Posterior vena cava (tissue), 2 donors: ENCODE results near the gene ACOT13. TPM values are rescaled to one million over a fixed set of nuclear protein-coding genes. Genes with fewer than 3 reads are reported as not detected.
"Not testable (repeated sequence)": the region's sequence is repeated elsewhere in the genome, so short reads cannot be mapped to it uniquely, and the experiment has no call there.

ENCODE experiments used
- DNase-seq: peaks from one replicate; pipeline ENCODE4 v3.0.0-alpha.2; 2020; ENCODE audit warnings: low spot score
- intact Hi-C, 2 donors: fragments of 100-400 bp; cut with DNase I; formaldehyde crosslinking; loops; one replicate each; pipeline versions ENCODE4 v1.14.1 to v1.14.2; 2022 to 2023
- total RNA-seq, 2 donors: library from RNA; stranded (reverse); fragmentation: NEBNext Ultra II Directional; extraction: Animal tissue kit (Norgen Biotek cat#: 25700); gene quantifications; one replicate each; pipeline ENCODE4 v1.2.1, GENCODE V29; 2021
- donor health status: DM: yes; HTN: yes; CAD: no.
- donor health status: DM: yes; HTN: yes; CAD: no.

The ACOT13 gene
- total RNA-seq, 2 donors from 2014 or later: 10.4 to 11.4 TPM

GRCh38 chr6:24718449-24719124, 51.7 kb downstream of the ACOT13 start:
- intact Hi-C loops: loop anchor here in 1 of 2 donors (10.0 kb wide), 1 partner anchor 356 kb away; no protein-coding TSS in a partner anchor
- no peak for DNase-seq

- intact Hi-C loops: loop anchor here in 1 of 2 donors (10.0 kb wide), 1 partner anchor 355 kb away; no protein-coding TSS in a partner anchor
- peak; percentile 79 for DNase-seq
These were observed 52.5 kb downstream of the ACOT13 start, which contains the start of gene C6orf62 for GRCh38 chr6:24719125-24719971. Gene C6orf62 (minus strand): TSS chr6:24719154. CDS start chr6:24718668, 486 bp downstream.

GRCh38 chr6:24720131-24720603, 53.3 kb downstream of the ACOT13 start:
- DNase-seq: peak; percentile 91
- intact Hi-C loops: no loop called here

- DNase-seq: peak; percentile 100
- intact Hi-C loops: no loop called here
These were observed 54.0 kb downstream of the ACOT13 start for GRCh38 chr6:24720604-24721460.

- intact Hi-C loops: no loop called here
- no peak for DNase-seq
These were observed 54.8 kb downstream of the ACOT13 start for GRCh38 chr6:24721461-24722215.

GRCh38 chr6:24723270-24723669, 56.4 kb downstream of the ACOT13 start:
- DNase-seq: no peak
- intact Hi-C loops: no loop called here

GRCh38 chr6:24730653-24731052, 63.8 kb downstream of the ACOT13 start:
- DNase-seq, intact Hi-C loops: not testable (repeated sequence)

- DNase-seq, intact Hi-C loops: not testable (repeated sequence)
These were observed 64.7 kb downstream of the ACOT13 start for GRCh38 chr6:24731456-24732134.

- intact Hi-C loops: no loop called here
- no peak for DNase-seq
These were observed 67.3 kb downstream of the ACOT13 start for GRCh38 chr6:24734166-24734565.

- DNase-seq, intact Hi-C loops: not testable (repeated sequence)
These were observed 67.8 kb downstream of the ACOT13 start for GRCh38 chr6:24734710-24735109.

GRCh38 chr6:24738741-24739140, 71.9 kb downstream of the ACOT13 start:
- intact Hi-C loops: no loop called here

GRCh38 chr6:24740861-24741260, 74.0 kb downstream of the ACOT13 start:
- intact Hi-C loops: no loop called here
- no peak for DNase-seq

More at GRCh38 chr6:24738741-24739140, 71.9 kb downstream of the ACOT13 start:
- DNase-seq: no peak

GRCh38 chr6:24742216-24742738, 75.4 kb downstream of the ACOT13 start:
- DNase-seq: no peak
- intact Hi-C loops: no loop called here

GRCh38 chr6:24743265-24743943, 76.5 kb downstream of the ACOT13 start:
- DNase-seq: no peak
- intact Hi-C loops: no loop called here

- intact Hi-C loops: no loop called here
- DNase-seq: no peak
These were observed 77.1 kb downstream of the ACOT13 start for GRCh38 chr6:24743944-24744335.

GRCh38 chr6:24744911-24745310, 78.0 kb downstream of the ACOT13 start:
- no peak for DNase-seq
- intact Hi-C loops: no loop called here

GRCh38 chr6:24749297-24749696, 82.4 kb downstream of the ACOT13 start:
- intact Hi-C loops: no loop called here
- no peak for DNase-seq
